Measurements from ENCODE around the gene MIEF2.
A peak's percentile ranks its signal among the peaks of the same experiment; 100 is the strongest.

Gene MIEF2

DNA sequence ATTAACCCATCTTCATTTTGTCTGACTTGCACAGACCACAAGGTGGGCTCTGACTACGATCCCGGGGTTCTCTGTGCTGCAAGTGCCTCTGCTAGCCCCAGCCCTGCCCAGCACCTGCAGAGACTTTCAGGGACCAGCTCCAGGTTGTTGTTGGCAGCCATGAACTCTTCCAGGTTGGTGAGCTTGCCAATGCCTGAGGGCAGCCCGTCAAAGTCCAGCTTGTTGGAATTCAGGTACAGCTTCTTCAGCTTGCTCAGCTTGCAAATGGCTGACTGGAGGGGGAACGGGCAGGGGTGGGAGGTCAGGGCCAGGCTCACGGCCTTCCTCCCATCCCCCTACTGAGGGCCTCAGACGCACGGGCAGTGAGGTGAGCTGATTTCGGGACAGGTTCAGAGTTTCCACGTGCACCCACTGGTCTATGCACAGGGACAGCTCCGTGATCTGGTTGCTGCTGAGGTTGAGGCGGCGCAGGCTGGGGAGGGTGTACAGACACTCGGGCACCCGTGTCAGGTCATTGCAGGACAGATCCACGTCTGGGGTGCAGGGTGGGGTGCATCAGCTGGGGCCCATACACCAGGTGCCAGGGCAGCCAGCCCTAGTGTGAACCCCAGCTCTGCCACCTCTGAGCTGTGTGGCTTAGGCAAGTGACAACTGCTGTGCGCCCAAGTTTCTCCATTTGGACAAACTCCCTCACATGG, 7.1 kb upstream of the MIEF2 start:
- H2AK5ac ChIP-seq (ENCODE audit: low read depth, low read length) = no peak overlapping the region
- no peak overlapping the region for H3K4me3 ChIP-seq (ENCODE audit: low read length in 2 of 2)
- H2BK12ac ChIP-seq (ENCODE audit: low read length) = no peak overlapping the region
- H3K4ac ChIP-seq (ENCODE audit: low read length) = no peak overlapping the region
- no peak overlapping the region for H4K91ac ChIP-seq (ENCODE audit: low read depth, low read length, poor library complexity)
- DNase-seq (ENCODE audit: low spot score) = no peak
- peaks cover 22% of the 10 kb centered on the region for H3K79me1 ChIP-seq (ENCODE audit: low read depth, low read length)
- H2BK5ac ChIP-seq (ENCODE audit: low read length) = peak overlapping the region; percentile 39
- H3K4me1 ChIP-seq (ENCODE audit: control insufficient read depth in 2 of 2, insufficient read depth in 1 of 2, low read depth in 1 of 2, low read length in 2 of 2) = peaks cover 5 to 6% of the 10 kb centered on the region in 2 donors
- no peak overlapping the region for H2BK120ac ChIP-seq (ENCODE audit: low read depth, low read length)
- no peak overlapping the region for H3K18ac ChIP-seq (ENCODE audit: low read length)
- H3K4me2 ChIP-seq (ENCODE audit: insufficient read depth, low read length, poor library complexity, severe bottlenecking) = no peak overlapping the region
- H3K14ac ChIP-seq (ENCODE audit: low read length) = no peak overlapping the region
- H3K27me3 ChIP-seq (ENCODE audit: control insufficient read depth in 3 of 3, insufficient read depth in 3 of 3, low read depth in 1 of 3, low read length in 3 of 3) = no peaks in the 10 kb centered on the region
- no CpG with 5 or more reads among the region's 16 CpGs for WGBS, 2 donors (ENCODE audit: extremely low coverage in 2 of 2, insufficient read length in 2 of 2, insufficient replicate concordance in 1 of 2)
- H3K23ac ChIP-seq (ENCODE audit: low read depth, low read length, poor library complexity) = peak overlapping the region; percentile 43
- H3K27ac ChIP-seq (replicated peaks; ENCODE audit: low read length) = no peak overlapping the region
- peaks cover 64 to 79% of the 10 kb centered on the region in 2 donors for H3K36me3 ChIP-seq (replicated peaks in 1 of 2; ENCODE audit: control insufficient read depth in 2 of 2, insufficient read depth in 2 of 2, low read length in 2 of 2)
- peak overlapping the region; percentile 63 for H3K9ac ChIP-seq (ENCODE audit: low read depth, low read length, poor library complexity)
- H2BK15ac ChIP-seq (ENCODE audit: low read length) = no peak overlapping the region
- no peaks in the 10 kb centered on the region for H3K9me3 ChIP-seq (replicated peaks in 1 of 2; ENCODE audit: control insufficient read depth in 2 of 2, insufficient read depth in 1 of 2, low read depth in 1 of 2, low read length in 2 of 2)
- no peak overlapping the region for H4K8ac ChIP-seq (ENCODE audit: low read depth, low read length)
- no peak overlapping the region for H2AFZ ChIP-seq (ENCODE audit: low read length)

- Histone ChIP-seq H2BK15ac (ENCODE audit: low read length) (no peak overlapping the region), H3K79me1 (ENCODE audit: low read depth, low read length) (peaks cover 23% of the 10 kb centered on the region), H3K27ac (replicated peaks; ENCODE audit: low read length) (no peak overlapping the region), H3K23ac (ENCODE audit: low read depth, low read length, poor library complexity) (peak overlapping the region; percentile 65), H4K91ac (ENCODE audit: low read depth, low read length, poor library complexity) (no peak overlapping the region), H3K36me3 (replicated peaks in 1 of 2; ENCODE audit: control insufficient read depth in 2 of 2, insufficient read depth in 2 of 2, low read length in 2 of 2) (peaks cover 62 to 71% of the 10 kb centered on the region in 2 donors), H2AK5ac (ENCODE audit: low read depth, low read length) (no peak overlapping the region), H3K27me3 (ENCODE audit: control insufficient read depth in 3 of 3, insufficient read depth in 3 of 3, low read depth in 1 of 3, low read length in 3 of 3) (no peaks in the 10 kb centered on the region), H3K18ac (ENCODE audit: low read length) (peak overlapping the region; percentile 17), H2BK12ac (ENCODE audit: low read length) (no peak overlapping the region), H2AFZ (ENCODE audit: low read length) (no peak overlapping the region), H4K8ac (ENCODE audit: low read depth, low read length) (peak overlapping the region; percentile 65), H2BK5ac (ENCODE audit: low read length) (peak overlapping the region; percentile 39), H3K9me3 (replicated peaks in 1 of 2; ENCODE audit: control insufficient read depth in 2 of 2, insufficient read depth in 1 of 2, low read depth in 1 of 2, low read length in 2 of 2) (no peaks in the 10 kb centered on the region), H3K4ac (ENCODE audit: low read length) (no peak overlapping the region), H3K4me2 (ENCODE audit: insufficient read depth, low read length, poor library complexity, severe bottlenecking) (no peak overlapping the region), H3K4me3 (ENCODE audit: low read length in 2 of 2) (no peak overlapping the region), H3K14ac (ENCODE audit: low read length) (peak overlapping the region; percentile 21), H2BK120ac (ENCODE audit: low read depth, low read length) (no peak overlapping the region), H3K4me1 (ENCODE audit: control insufficient read depth in 2 of 2, insufficient read depth in 1 of 2, low read depth in 1 of 2, low read length in 2 of 2) (peaks cover 5 to 8% of the 10 kb centered on the region in 2 donors), H3K9ac (ENCODE audit: low read depth, low read length, poor library complexity) (no peak overlapping the region)
- no CpG with 5 or more reads among the region's 27 CpGs for WGBS, 2 donors (ENCODE audit: extremely low coverage in 2 of 2, insufficient read length in 2 of 2, insufficient replicate concordance in 1 of 2)
- DNase-seq (ENCODE audit: low spot score) = no peak
Measured at GRCh38 chr17:18253947-18254821, 6.3 kb upstream of the MIEF2 start.

DNA sequence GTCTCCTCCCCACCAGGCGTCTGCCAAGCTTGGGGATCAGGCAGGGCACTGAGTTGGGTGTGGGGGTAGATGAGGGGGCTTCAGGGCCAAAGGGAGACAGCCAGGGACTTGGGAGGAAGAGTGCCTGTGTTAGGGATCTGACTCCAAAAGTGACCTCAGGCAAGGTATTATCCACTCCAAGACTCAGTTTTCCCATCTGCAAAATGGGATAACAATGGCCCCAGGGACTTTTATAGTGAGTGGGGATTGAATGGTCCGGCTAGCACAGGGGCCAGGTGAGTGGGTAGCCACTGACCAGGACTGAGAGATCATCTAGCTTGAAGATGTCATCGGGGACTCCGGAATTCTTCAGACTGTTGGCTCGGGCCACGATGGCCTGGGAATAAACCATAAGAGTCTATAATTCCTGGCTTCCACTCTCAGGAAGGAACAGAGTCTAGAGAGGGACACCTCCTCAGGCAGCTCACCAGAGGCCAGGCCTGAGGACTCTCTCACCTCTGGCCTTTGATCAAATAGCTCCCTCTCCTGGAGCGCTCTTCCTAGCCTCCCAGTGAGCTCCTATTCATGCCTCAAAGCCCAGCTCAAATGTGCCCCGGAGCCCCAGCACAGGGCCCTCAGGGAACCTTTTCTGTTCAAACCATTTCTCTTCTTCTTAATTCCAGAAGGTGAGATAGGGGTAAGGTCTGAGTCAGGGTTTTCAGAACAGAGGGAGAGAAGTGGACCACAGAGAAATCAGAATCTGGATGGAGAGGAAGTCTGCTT, 5.4 kb upstream of the MIEF2 start:
- Histone ChIP-seq H3K36me3 (replicated peaks in 1 of 2; ENCODE audit: control insufficient read depth in 2 of 2, insufficient read depth in 2 of 2, low read length in 2 of 2) (peaks cover 58 to 67% of the 10 kb centered on the region in 2 donors), H3K9ac (ENCODE audit: low read depth, low read length, poor library complexity) (no peak overlapping the region), H3K4ac (ENCODE audit: low read length) (no peak overlapping the region), H3K9me3 (replicated peaks in 1 of 2; ENCODE audit: control insufficient read depth in 2 of 2, insufficient read depth in 1 of 2, low read depth in 1 of 2, low read length in 2 of 2) (no peaks in the 10 kb centered on the region), H3K4me1 (ENCODE audit: control insufficient read depth in 2 of 2, insufficient read depth in 1 of 2, low read depth in 1 of 2, low read length in 2 of 2) (peaks cover 5 to 11% of the 10 kb centered on the region in 2 donors), H2AK5ac (ENCODE audit: low read depth, low read length) (no peak overlapping the region), H3K4me2 (ENCODE audit: insufficient read depth, low read length, poor library complexity, severe bottlenecking) (no peak overlapping the region), H2BK5ac (ENCODE audit: low read length) (no peak overlapping the region), H3K27me3 (ENCODE audit: control insufficient read depth in 3 of 3, insufficient read depth in 3 of 3, low read depth in 1 of 3, low read length in 3 of 3) (no peaks in the 10 kb centered on the region), H3K4me3 (ENCODE audit: low read length in 2 of 2) (no peak overlapping the region), H2BK120ac (ENCODE audit: low read depth, low read length) (no peak overlapping the region), H3K18ac (ENCODE audit: low read length) (peak overlapping the region; percentile 17), H3K79me1 (ENCODE audit: low read depth, low read length) (peaks cover 23% of the 10 kb centered on the region), H4K91ac (ENCODE audit: low read depth, low read length, poor library complexity) (no peak overlapping the region), H2BK15ac (ENCODE audit: low read length) (no peak overlapping the region), H3K14ac (ENCODE audit: low read length) (no peak overlapping the region), H3K27ac (replicated peaks; ENCODE audit: low read length) (no peak overlapping the region), H3K23ac (ENCODE audit: low read depth, low read length, poor library complexity) (peak overlapping the region; percentile 65), H2AFZ (ENCODE audit: low read length) (no peak overlapping the region), H4K8ac (ENCODE audit: low read depth, low read length) (peak overlapping the region; percentile 65), H2BK12ac (ENCODE audit: low read length) (no peak overlapping the region)
- WGBS, 2 donors (ENCODE audit: extremely low coverage in 2 of 2, insufficient read length in 2 of 2, insufficient replicate concordance in 1 of 2) = no CpG with 5 or more reads among the region's 8 CpGs
- no peak for DNase-seq (ENCODE audit: low spot score)

Data from neuronal stem cell (in vitro differentiated cells).